Measurements from ENCODE around the gene ANKS1A. TPM values are rescaled to one million over a fixed set of nuclear protein-coding genes. Genes with fewer than 3 reads are reported as not detected.

ANKS1A gene
- total and polyA plus RNA-seq, 2 of the 4 experiments (the other 2 are of a cell fraction): 7.2 to 7.5 TPM

- Histone ChIP-seq H3K4me1 (ENCODE audit: control insufficient read depth, insufficient read depth, low read length) (peaks cover 16% of the 10 kb centered on the region), H2BK120ac (ENCODE audit: low read depth, low read length) (no peak overlapping the region), H3K56ac (ENCODE audit: extremely low read depth, insufficient read depth, low read length) (no peak overlapping the region), H3K14ac (replicated peaks; ENCODE audit: low read depth, low read length) (no peak overlapping the region), H3K4me3 (ENCODE audit: insufficient read depth, low read depth, low read length) (no peak overlapping the region), H3K23ac (ENCODE audit: low read depth, low read length) (no peak overlapping the region), H3K4me2 (ENCODE audit: low read depth, low read length) (no peak overlapping the region), H2AK9ac (replicated peaks; ENCODE audit: low read depth, low read length, poor library complexity) (no peak overlapping the region), H3K18ac (ENCODE audit: low read depth, low read length) (no peak overlapping the region), H2BK20ac (ENCODE audit: low read depth, low read length) (no peak overlapping the region), H3K27ac (ENCODE audit: insufficient read depth, low read length) (no peak overlapping the region), H3K27me3 (ENCODE audit: control insufficient read depth, insufficient read depth, low read length) (no peaks in the 10 kb centered on the region), H4K8ac (ENCODE audit: low read depth in 2 of 2, low read length in 2 of 2) (no peak overlapping the region), H4K5ac (ENCODE audit: low read depth, low read length) (no peak overlapping the region), H3K9me1 (ENCODE audit: insufficient read depth, low read length) (peaks cover 15% of the 10 kb centered on the region; the same call in 1 of the 2 replicates), H4K91ac (ENCODE audit: insufficient read depth, low read depth, low read length) (no peak overlapping the region), H2BK5ac (ENCODE audit: low read depth, low read length, poor library complexity, severe bottlenecking) (no peak overlapping the region), H3K4ac (ENCODE audit: low read depth, low read length) (no peak overlapping the region), H3K9ac (ENCODE audit: low read depth, low read length) (no peak overlapping the region), H2BK15ac (ENCODE audit: low read depth, low read length) (no peak overlapping the region), H3K36me3 (ENCODE audit: control insufficient read depth, insufficient read depth, low read length) (no peaks in the 10 kb centered on the region), H3K79me1 (ENCODE audit: low read depth in 1 of 2, low read length in 2 of 2) (no peaks in the 10 kb centered on the region), H4K20me1 (ENCODE audit: insufficient read depth, low read length) (no peaks in the 10 kb centered on the region), H2AK5ac (ENCODE audit: low read depth, low read length) (no peak overlapping the region), H3K9me3 (ENCODE audit: control insufficient read depth, insufficient read depth, low read length) (0 out of 2 replicates have a peak, but pooled peaks cover 2% of the 10 kb centered on the region), H2AFZ (replicated peaks; ENCODE audit: low read length, poor library complexity) (no peak overlapping the region)
- ATAC-seq (ENCODE audit: low read depth) (no peak), DNase-seq (no peak)
- intact Hi-C loops (cut with micrococcal nuclease): no loop called here
- in situ Hi-C loops (cut with MboI; ENCODE audit: low sequenced_read_pairs): no loop called here
- no peak for TF ChIP-seq RAD21 (IDR thresholded peaks at IDR 0.05; ENCODE audit: low read length)
- TF ChIP-seq NFE2L2 (IDR thresholded peaks at IDR 0.05; ENCODE audit: low read depth, low read length): no peak
- TF ChIP-seq, protein P1, sequence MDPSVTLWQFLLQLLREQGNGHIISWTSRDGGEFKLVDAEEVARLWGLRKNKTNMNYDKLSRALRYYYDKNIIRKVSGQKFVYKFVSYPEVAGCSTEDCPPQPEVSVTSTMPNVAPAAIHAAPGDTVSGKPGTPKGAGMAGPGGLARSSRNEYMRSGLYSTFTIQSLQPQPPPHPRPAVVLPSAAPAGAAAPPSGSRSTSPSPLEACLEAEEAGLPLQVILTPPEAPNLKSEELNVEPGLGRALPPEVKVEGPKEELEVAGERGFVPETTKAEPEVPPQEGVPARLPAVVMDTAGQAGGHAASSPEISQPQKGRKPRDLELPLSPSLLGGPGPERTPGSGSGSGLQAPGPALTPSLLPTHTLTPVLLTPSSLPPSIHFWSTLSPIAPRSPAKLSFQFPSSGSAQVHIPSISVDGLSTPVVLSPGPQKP (IDR thresholded peaks at IDR 0.05; ENCODE audit: borderline replicate concordance, low read depth, low read length): no peak
- no peak for TF ChIP-seq BHLHE40 (IDR thresholded peaks at IDR 0.05; ENCODE audit: low read depth, low read length)
- no peak for TF ChIP-seq CEBPB (IDR thresholded peaks at IDR 0.05; ENCODE audit: low read depth, low read length)
- TF ChIP-seq RCOR1 (IDR thresholded peaks at IDR 0.05; ENCODE audit: insufficient replicate concordance, low read length): no peak
- TF ChIP-seq POLR2A (IDR thresholded peaks at IDR 0.05; ENCODE audit: low read depth, low read length): no peak
- no peak for TF ChIP-seq FOS (IDR thresholded peaks at IDR 0.05; ENCODE audit: low read depth, low read length)
- TF ChIP-seq SMC3 (IDR thresholded peaks at IDR 0.05; ENCODE audit: low read depth, low read length): no peak
- no peak for TF ChIP-seq MAZ (IDR thresholded peaks at IDR 0.05; ENCODE audit: borderline replicate concordance, low read depth, low read length)
- TF ChIP-seq MXI1 (IDR thresholded peaks at IDR 0.05; ENCODE audit: borderline replicate concordance, low read depth, low read length): no peak
- no peak for TF ChIP-seq CTCF (conservative IDR thresholded peaks at IDR 0.05; ENCODE audit: low read depth, low read length)
- TF ChIP-seq RFX5 (IDR thresholded peaks at IDR 0.05; ENCODE audit: low read depth, low read length): no peak
- dilution Hi-C loops (cut with HindIII; ENCODE audit: low sequenced_read_pairs, unreplicated experiment): no loop called here
- POLR2A ChIA-PET (ENCODE audit: unreplicated experiment): no interaction called here
- no CpG with 5 or more reads among the region's 4 CpGs for WGBS, 2 experiments (ENCODE audit: extremely low coverage in 2 of 2, insufficient read length in 1 of 2)
- CTCF ChIA-PET: no interaction called here
- no TSS peak for BruUV-seq (replicated peaks)
These were observed 152.2 kb downstream of the ANKS1A start for GRCh38 chr6:35041086-35041861.

Data from IMR-90 (cell line).